NOMO-1 treated with dmso at 0.1 percent for 144 hours (cell line): ENCODE results near the gene MRM1.

Experiments
- DNase-seq: peaks from one replicate; lab custom pipeline; 2025; ENCODE audit not compliant: unreplicated experiment; lab: John Stamatoyannopoulos, UW

Gene MRM1

DNA sequence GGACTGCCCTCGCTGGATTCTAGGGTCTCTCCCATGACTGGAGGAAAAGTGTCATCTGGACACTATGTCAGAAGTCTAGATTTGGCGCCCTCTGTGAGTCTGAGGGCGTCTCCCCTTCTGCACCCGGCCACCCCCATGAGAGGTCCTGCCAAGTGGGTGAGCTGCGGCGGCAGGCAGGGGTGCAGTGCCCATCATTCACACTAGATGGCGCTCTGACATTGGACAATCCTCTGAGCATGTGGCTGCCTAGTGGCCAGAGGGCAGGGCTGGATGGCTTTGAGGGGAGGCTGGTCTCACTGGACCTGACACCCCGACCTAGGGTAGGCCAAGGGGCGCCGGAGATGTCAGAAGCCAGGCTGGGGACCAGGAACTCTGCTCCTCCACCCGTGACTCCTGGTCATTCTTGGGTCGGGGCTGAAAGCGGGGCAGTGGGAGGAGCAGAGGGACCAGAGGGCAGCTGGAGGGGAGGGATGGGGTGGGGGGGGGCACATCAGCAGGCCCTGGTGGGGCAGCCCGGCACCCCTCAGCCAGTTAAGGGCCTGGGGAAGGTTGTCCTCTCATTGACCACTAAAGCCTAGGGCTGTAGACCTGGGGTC is 28.0 kb downstream of the MRM1 start:
- DNase-seq, result peak; percentile 16

DNA sequence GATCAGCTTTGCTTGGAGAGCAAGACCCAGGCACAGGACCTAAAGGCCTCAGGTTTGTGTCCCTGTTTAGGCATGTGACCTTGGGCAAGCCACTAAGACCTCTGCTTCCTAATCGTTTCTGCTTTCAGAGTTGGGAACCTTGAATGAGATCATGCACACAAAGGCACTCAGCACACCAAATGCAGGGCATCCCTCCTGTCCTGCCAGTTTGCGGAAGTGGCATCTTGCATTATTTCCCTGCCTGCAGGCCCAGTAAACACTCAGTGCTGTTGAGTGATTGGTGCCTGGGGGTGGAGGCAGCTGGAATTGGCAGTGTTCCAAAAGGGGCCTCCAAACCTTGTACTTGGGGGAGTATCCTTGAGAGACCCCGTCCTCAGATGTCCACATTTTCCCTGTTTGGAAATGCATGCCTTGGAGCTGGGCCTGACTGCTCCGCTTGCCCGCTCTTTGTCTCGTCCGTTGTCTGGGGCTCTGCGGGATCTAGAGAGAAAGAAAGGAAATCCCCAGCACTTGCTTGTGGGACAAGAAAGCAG is 28.7 kb downstream of the MRM1 start:
- DNase-seq, result no peak

DNA sequence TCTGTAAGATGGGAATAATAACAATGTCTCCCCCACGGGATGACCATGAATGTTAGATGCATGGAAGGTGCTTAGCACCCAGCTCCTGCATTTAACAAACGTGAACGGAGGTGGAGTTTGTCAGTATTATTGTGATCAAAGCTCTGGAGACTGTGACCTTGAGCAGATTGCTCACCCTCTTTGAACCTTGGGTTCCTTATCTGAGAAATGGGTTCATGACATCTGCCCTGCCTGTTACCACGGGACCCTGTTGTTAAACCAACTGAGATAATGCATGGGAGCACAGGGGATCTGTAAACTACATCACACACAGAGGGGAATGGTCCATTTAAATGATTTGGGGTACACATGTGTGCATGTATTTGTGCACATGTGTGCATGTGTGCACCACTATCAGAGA is 29.6 kb downstream of the MRM1 start:
- no peak for DNase-seq

DNA sequence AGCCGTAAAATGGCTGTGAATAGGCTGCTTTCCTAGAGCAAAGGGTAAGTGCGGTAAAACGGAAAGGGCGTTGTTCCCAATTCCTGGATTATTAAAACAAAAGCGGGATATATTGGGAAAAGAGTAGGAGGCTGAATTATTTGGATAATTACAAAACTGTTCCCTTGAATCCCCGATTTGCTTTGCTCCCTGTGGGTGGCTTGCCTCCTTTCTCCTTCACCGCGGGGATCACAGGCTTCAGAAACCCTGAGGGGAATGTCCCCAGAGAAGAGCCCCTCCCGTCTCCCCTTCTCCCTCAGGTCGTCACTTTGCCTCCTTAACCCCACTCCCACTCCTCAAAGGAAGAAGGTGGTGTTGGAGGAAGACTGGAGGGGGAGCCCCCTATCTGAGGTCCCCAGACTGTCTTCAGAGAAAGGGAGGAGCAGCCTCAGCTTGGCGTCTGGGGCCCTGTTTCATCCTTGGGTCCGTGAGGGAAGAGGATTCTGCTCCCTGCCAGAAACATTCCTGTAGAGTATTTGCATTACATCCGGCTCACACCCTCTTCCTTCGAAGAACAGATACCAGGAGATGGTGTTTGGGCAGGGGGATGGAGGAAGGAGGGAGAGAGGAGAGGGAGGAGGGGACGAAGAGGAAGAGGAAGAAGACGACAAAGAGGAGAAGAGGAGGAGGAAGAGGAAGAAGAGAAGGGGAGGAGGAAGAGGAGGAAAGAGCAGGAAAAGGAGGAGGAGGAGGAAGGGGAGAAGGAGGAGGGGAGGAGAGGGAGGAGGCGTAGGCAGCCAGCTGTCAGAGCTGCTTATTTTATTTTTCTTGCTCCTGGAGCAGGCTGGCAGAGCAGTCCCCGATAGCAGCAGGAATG is 31.8 kb downstream of the MRM1 start:
- DNase-seq, result no peak

DNA sequence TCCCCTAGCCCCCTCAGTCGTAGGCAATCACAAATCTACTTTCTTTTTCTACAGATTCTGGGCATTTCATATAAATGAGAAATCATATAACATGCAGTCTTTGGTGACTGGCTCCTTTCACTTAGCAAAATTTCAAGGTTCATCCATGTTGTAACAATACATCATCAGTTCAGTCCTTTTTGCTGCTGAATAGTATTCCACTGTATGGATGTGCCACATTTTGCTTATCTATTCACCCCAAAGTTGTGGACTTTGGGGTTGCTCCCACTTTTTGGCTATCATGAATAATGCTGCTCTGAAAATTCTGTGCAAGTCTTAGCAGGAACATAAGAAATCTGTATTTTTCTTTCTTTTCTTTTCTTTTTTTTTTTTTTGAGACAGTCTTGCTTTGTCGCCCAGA is 39.0 kb downstream of the MRM1 start:
- no peak for DNase-seq

DNA sequence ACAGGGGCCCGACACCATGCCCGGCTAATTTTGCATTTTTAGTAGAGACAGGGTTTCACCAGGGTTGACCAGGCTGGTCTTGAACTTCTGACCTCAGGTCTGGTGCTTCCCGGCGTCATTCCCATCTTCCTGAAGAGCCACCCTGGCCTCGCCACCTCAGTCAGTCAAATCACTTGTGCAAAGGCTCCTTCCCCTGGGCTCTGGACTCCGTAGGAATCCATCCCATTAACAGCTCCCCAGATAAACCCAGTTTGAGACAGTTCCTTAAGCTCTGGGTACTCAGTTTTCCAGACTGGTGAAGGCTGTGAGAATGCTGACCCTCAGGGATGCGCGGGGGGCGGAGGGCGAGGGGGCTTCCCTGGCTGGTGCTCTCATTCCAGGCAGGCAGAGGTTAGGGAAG is 39.5 kb downstream of the MRM1 start:
- no peak for DNase-seq

DNA sequence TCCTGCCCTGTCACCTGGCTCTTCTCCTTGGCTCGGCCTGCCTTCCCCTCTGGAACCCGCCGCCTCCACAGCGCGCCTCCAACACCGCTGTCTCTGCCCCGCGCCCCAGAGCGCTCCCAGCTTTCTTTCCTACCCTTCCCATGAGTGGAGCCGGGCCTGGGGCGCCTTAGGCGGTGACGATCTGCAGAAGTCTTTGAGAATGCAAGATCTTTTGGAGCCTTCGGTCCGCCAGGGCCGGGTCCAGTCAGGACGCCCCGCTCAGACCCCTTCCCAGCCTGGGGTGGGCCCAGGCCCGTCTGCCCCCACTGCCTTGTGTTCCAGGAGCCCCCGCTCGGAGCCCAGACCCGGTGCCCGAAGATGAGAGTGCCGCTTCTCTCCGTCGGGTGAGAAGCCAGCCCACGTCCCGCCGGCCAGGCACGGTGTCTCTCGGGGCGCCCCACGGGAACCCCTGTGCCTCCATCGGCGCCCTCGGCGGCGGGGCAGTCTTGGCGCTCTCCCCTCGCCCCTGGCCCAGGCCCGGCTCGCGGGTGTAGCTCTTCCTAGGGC is 40.0 kb downstream of the MRM1 start:
- no peak for DNase-seq

DNA sequence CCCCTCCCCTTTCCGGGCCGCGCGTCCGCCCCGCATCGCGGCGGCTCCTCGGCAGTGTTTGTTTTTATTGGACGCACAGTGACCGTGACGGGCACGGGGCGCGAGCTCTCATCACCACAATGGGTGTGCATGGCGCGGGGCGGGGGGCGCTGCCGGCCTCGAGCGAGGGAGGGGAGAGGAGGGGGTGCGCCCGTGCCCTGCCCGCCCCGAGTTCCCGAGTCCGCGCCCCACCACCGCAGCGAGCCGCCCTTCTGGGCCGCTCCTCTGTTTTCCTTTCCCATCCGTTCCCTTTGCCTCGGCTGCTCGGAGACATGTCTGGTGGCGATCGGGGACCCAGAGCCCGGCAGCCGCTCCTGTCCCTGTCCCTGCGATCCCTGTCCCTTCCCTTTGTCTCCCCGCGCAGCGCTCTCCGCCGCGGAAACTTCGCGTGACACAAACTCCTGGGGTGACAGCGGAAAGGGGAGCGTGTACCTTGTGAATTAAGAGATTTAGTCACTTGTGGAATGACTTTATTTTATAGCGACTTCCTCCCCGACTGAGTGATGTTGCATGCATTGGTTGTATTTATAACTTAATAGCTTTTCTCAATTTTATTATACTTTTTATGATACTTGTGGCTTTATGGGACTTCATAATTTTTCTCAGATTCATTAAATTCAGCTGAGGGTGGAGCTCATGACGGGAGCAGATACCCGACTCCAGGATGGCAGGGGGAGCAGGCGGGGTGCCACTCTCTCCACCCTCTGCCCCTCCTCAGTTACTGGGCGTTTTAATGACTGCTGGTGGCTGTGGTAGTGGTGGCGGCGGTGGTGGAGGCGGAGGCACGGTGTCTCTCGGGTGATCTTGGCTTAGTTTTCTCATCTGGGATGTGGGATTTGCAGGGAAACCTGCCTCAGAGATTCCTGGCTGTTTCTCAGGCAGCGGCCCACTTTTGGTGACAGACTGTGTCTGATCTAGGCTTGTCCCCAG is 40.8 kb downstream of the MRM1 start:
- no peak for DNase-seq

DNA sequence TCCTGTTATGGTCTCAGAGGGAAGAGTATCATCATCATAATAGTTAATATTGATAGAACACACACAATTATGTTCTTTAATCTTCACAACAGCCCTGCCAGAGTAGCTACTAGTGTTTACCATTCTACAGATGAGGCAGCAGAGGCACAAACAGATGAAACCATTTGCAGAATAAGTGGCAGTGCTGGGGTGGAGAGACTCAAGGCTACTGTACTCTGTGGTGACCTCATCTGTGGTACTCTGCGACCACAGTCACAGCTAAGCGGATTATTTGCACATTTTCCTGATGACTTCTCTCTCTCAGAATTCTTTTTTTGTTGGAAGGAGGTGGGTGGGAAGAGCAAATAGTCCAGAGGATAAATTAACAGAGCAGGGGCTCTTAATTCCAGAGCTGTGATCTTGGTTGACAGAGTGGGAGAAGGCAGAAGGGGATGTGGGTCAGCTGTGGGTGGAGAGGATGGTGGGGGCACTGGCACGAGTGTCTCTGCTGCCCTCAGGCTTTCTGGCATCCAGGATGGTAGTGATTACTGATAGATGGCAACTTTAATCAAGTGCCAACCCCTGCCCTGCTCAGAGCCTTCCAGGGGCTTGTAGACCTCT is 41.8 kb downstream of the MRM1 start:
- no peak for DNase-seq

DNA sequence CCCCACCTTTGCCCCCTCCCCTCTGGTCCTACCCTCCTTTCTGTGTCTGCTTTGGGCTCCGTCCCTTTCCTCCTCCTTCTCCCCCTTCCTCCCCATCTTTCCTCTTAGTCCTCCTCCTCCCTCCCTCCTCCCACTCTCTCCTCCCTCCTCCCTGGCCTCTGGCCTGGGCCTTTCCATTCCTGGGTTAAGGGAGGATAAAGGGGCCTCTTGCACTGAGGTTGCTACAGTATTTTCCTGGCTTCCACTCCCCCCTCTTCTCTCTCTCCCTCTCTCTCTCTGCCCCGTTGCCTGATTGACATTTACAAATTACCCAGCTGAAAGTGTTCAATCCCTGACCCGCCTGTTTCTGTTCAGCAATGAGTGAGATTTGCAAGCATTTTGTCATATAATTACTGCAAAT is 44.0 kb downstream of the MRM1 start:
- DNase-seq, result no peak

DNA sequence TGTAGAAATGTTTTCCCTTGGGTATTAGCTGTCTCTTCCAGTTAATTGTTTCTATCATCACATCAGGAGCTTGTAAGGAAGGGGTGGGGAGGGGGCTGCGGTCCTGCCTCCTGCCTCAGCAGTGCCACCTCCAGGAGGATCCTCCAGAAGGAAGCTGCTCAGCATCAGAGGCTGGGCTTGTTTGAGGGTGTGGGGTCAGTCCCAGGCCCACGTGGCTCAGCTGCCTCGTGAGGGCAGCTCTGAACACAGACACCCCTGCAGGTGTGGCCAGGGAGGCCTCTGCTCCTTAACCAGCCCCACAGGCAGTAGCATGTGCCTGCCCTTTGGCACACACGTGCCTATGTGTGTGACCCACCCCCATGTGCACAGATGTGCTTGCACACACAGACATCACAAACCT is 46.3 kb downstream of the MRM1 start:
- DNase-seq, result no peak

DNA sequence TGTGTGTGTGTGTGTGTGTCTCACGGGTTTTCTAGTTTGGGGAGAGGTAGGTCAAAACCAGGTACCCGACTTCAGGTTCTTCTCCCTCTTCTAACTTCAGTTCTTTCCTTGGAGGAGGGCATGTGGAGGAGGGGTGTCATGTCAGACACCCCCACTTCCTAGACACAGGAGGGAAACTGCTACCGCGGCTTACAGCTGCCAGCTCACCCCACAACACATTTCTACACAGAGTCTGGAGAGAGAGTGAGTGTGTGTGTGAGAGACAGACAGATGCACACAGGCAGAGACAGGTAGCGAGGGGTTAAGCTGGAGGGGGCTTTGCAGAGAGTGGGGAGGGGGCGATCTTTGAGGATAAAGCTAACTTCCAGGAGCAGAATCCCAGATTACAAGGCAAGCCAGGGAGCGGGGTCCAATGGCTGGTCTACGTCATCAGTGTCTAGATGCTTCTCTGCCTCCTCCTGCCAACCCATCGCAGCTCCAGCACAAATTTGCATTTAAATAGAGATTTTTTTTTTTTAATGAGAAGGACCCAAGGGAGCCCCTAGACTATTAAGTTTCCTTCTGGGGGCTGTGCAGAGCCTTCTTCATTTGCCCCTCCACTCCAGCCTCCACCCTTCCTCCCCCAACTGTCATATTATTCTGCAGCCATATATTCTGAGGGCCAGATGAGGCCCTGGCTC is 48.9 kb downstream of the MRM1 start:
- no peak for DNase-seq

DNA sequence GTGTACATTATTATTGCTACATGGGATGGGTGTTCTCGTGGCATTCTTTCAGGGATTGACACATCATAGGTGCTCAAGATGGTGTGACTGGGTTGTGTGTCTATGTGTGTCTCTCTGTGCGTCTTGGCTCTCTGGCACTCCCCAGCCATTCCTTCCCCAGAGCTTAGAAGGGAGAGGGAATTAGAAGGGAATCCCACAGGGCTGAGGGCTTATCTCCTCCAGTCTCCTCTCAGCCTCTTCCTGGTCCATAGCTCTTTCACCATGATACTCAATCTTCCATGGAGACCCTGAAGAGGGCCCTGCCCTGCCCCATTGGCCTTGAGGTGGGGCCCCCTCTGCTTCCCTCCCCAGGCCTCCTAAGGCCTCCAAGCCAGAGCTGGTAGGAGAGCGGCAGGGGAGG is 52.0 kb downstream of the MRM1 start:
- DNase-seq, result no peak

DNA sequence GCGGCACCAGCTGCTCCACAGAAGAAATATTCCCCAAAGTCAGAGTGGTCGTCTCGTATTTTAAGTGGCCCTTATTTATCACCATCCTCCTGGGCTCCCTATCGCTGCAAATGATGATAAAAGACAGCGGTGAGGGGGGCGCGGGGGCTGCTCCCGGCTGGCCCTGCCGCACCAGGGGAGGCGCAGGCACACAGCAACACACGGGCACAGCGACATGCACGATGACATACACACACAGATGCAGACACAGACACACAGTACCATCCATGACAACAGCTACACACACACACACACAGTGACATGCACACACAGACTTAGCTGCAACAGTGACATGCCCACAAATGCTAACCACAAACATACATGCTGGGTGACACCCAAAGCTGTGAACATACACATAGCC is 52.5 kb downstream of the MRM1 start:
- no peak for DNase-seq

DNA sequence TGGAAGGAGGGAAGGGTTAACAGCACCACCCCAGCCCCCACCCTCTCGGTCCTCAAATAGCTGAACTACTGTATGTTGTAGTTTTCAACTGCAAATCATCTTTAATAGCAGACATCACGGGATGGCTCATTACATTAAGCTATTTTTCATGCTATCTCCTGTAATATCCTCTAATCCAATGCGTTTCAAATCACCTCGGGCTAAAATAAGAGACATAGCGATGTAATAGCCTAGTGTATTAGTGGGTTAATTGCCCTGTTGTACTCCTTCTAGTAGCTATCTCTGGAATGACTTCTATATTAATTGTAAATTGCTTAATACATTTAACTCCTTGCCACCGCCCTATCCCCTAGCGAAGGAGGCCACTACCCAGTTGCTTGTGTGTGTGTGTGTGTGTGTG is 54.3 kb downstream of the MRM1 start:
- DNase-seq, result no peak

DNA sequence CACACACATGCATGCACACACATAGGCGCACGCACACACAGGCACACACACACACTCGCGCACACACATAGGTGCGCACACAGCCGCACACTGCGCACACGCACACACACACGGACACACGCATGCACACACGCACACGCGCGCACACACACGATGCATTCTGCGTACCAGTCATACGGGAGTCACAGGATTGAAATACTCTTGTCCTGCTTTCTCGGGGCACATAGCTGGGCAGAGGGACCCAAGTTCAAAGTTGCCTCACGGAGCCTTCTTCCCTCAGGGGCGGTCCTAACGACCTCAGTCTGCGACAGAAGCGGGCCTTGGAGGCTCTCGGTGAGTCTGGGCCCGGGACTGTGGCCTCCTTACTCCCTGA is 56.0 kb downstream of the MRM1 start:
- DNase-seq, result no peak

DNA sequence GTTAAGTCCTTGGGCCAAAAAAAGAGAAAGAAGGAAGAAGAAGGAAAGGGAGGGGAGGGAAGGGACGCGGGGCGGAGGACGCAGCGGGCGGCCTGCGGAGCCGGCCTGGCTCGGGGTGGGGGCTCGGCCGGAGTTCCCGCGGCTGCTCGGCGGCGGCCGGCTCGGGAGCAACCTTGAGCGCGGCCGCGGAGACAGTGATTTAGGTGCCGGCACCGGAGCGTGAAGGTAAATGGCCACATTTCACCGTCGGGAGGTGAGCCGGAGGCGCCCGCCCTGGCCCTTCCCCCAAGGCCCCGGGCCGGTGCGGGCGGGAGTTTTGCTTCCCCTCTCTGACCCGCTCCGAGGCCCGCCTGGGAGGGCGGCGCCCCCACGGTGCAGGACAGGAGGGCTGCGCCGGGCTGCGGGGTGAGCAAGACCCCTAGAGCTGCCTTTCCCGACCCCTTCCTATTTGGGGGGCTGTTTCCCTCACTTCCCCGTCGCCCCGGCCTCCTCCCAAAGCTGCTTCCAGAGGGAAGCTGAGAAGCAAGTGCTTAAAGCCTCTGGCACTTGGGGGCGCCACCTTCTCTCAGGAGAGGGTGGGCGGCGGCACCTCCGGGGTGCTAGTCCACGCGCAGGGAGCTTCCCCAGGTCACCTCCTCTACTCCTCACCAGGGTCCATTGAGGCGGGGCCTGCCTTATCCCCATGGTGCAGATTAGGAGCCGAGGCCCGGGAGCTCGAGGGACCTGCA is 56.5 kb downstream of the MRM1 start:
- DNase-seq, result no peak
